ENCODE measurements around the gene APC. TPM values are rescaled to one million over a fixed set of nuclear protein-coding genes. Genes with fewer than 3 reads are reported as not detected.

The APC gene
- total RNA-seq, 2 donors from 2014 or later = 58.6 to 83.7 TPM

DNA sequence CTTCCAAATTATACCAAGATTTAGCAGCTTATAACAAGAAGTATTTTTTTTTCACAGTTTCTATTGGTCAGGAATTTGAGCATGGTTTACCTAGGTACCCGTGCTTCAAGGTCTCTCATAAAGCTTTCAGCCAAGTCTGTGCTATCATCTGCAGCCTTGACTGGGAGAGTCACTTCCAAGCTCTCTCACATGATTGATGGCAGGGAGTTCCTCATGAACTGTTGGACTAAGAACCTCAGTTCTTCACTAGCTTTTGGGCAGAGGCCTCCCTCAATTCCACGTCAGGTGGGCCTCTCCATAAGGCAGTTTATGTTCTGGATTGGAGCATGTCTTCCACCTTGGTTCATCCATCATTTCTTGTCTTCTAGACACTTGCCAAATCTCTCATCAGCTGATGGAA lies 39.9 kb upstream of the APC start:
- H3K4me3 ChIP-seq = no peak overlapping the region
- DNase-seq (ENCODE audit: low spot score) (no peak), ATAC-seq (ENCODE audit: insufficient number of reproducible peaks, low FRiP score, low read depth) (no peak)
- H3K9me3 ChIP-seq = no peaks in the 10 kb centered on the region
- TF ChIP-seq CTCF (IDR thresholded peaks at IDR 0.05) = no peak
- no peak overlapping the region for H3K27ac ChIP-seq
- H3K4me1 ChIP-seq (ENCODE audit: control insufficient read depth in 1 of 2, low read depth in 2 of 2) = no peaks in the 10 kb centered on the region
- H3K36me3 ChIP-seq = no peaks in the 10 kb centered on the region
- H3K27me3 ChIP-seq (replicated peaks; ENCODE audit: insufficient read depth) = no peaks in the 10 kb centered on the region

DNA sequence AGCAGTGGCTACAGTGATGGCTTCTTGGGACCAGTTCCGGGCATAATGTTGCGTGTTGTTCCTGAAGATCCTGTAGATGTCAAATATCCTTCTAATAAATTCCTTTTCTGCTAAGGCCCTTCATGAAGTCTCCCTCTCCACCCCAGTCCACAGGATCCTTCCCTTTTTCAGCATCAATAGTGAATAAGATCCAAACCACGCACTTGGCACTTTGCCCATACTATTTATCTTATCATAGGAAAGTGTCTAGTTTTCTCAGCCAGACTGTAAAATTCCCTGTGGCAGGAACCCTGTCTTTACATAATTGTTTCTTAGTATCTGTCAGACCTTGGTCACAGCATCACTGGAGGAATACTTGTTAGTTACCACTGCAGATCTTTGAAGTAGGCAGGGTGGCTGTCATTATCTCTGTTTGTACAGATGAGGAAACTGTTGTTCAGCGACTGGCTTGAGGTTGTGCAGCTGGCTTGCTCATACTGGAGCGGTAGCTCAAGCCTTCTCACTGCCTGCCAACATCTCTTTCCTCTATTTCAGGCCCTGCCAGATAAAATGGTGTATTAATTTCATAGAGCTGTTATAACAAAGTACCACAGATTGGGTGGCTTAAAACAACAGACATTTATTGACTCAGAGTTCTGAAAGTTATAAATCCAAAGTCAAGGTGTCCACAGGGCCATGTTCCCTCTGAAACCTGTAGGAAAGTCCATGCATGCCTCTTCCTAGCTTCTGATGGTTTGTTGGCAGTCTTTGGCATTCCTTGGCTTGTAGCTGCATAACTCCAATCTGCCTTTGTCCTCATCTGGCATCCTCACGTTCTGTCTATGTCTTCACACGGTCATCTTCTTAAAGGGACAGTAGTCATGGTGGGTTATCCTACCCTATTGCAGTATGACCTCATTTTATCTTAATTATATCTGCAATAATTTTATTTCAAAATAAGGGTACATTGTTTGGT lies 33.5 kb upstream of the APC start:
- DNase-seq (ENCODE audit: low spot score) (no peak), ATAC-seq (ENCODE audit: insufficient number of reproducible peaks, low FRiP score, low read depth) (no peak)
- TF ChIP-seq CTCF (IDR thresholded peaks at IDR 0.05) = no peak
- Histone ChIP-seq H3K27ac (no peak overlapping the region), H3K4me3 (no peak overlapping the region), H3K36me3 (no peaks in the 10 kb centered on the region), H3K4me1 (ENCODE audit: control insufficient read depth in 1 of 2, low read depth in 2 of 2) (peaks cover 6 to 13% of the 10 kb centered on the region in 2 donors), H3K27me3 (replicated peaks; ENCODE audit: insufficient read depth) (no peaks in the 10 kb centered on the region), H3K9me3 (no peaks in the 10 kb centered on the region)

GRCh38 chr5:112706446-112707016 lies 31.2 kb upstream of the APC start:
- ATAC-seq (ENCODE audit: insufficient number of reproducible peaks, low FRiP score, low read depth) = no peak
- H3K4me3 ChIP-seq = peak overlapping the region; percentile 80
- peaks cover 14 to 37% of the 10 kb centered on the region in 2 donors for H3K4me1 ChIP-seq (ENCODE audit: control insufficient read depth in 1 of 2, low read depth in 2 of 2)
- H3K27me3 ChIP-seq (replicated peaks; ENCODE audit: insufficient read depth) = no peaks in the 10 kb centered on the region
- H3K36me3 ChIP-seq = no peaks in the 10 kb centered on the region
- H3K9me3 ChIP-seq = no peaks in the 10 kb centered on the region
- no peak for TF ChIP-seq CTCF (IDR thresholded peaks at IDR 0.05)
- H3K27ac ChIP-seq = peak overlapping the region; percentile 37 to 82
- DNase-seq (ENCODE audit: low spot score) = no peak

DNA sequence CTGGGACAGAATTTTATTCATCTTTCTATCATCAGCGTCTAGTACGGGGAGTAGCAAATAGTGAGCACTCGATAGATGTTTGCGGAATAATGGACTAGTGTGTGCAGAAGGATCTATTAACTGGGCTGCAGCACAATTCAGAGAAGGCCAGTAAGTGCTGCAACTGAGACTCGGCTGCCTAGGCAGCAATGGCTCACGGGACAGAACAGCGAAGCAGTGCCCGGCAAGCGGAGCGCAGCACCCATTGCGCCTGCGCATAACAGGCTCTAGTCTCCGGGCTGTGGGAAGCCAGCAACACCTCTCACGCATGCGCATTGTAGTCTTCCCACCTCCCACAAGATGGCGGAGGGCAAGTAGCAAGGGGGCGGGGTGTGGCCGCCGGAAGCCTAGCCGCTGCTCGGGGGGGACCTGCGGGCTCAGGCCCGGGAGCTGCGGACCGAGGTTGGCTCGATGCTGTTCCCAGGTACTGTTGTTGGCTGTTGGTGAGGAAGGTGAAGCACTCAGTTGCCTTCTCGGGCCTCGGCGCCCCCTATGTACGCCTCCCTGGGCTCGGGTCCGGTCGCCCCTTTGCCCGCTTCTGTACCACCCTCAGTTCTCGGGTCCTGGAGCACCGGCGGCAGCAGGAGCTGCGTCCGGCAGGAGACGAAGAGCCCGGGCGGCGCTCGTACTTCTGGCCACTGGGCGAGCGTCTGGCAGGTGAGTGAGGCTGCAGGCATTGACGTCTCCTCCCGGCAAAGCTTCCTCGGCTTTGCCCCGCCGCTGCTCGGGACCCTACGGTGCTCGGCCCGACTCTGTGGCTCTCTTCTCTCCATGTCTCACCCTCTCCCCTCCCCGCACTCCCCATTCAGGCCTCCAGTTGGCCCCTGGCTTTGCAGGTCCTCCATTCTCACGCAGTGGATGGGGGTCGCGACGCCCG lies 30.2 kb upstream of the APC start:
- DNase-seq (ENCODE audit: low spot score) (peak; percentile 92), ATAC-seq (ENCODE audit: insufficient number of reproducible peaks, low FRiP score, low read depth) (peak; percentile 99)
- no peaks in the 10 kb centered on the region for H3K36me3 ChIP-seq
- no peak for TF ChIP-seq CTCF (IDR thresholded peaks at IDR 0.05)
- no peaks in the 10 kb centered on the region for H3K9me3 ChIP-seq
- peaks cover 14 to 37% of the 10 kb centered on the region in 2 donors for H3K4me1 ChIP-seq (ENCODE audit: control insufficient read depth in 1 of 2, low read depth in 2 of 2)
- no peaks in the 10 kb centered on the region for H3K27me3 ChIP-seq (replicated peaks; ENCODE audit: insufficient read depth)
- H3K4me3 ChIP-seq = peak overlapping the region; percentile 80
- peak overlapping the region; percentile 82 to 90 for H3K27ac ChIP-seq
